NB4 (cell line): ENCODE results near the gene PAX8.

Experiments used
- DNase-seq: peaks from one replicate; pipeline ENCODE4 v3.0.0; 2010; ENCODE audit warnings: low read depth
- H3K4me3 ChIP-seq: one replicate; pipeline ENCODE4 v1.5.1; 2011; ENCODE audit warnings: mild to moderate bottlenecking, low read depth, low read length, moderate library complexity
- CTCF ChIP-seq: IDR thresholded peaks from one replicate; pipeline ENCODE4 v1.5.1; 2012; ENCODE audit warnings: low read depth, low read length
- MAX ChIP-seq: IDR thresholded peaks from 2 replicates; pipeline ENCODE4 v1.6.1; 2011; ENCODE audit warnings: low read depth, low read length
- MYC ChIP-seq: IDR thresholded peaks from 2 replicates; pipeline ENCODE4 v1.6.1; 2011; ENCODE audit warnings: low read depth, low read length
- POLR2A ChIP-seq: IDR thresholded peaks from 2 replicates; pipeline ENCODE4 v1.6.1; 2011; ENCODE audit warnings: mild to moderate bottlenecking; ENCODE audit not compliant: insufficient read length; ENCODE audit errors: extremely low read depth

Gene PAX8

GRCh38 chr2:113185664-113186432 is 92.9 kb downstream of the PAX8 start:
- no peak for DNase-seq
- TF ChIP-seq MAX: no peak
- no peak for TF ChIP-seq CTCF
- TF ChIP-seq POLR2A: no peak
- no peak for TF ChIP-seq MYC
- H3K4me3 ChIP-seq: no peak overlapping the region

- H3K4me3 ChIP-seq: no peak overlapping the region
- DNase-seq: no peak
- TF ChIP-seq POLR2A (no peak), MAX (no peak), CTCF (no peak), MYC (no peak)
Measured at GRCh38 chr2:113184531-113185230, 94.0 kb downstream of the PAX8 start.

- TF ChIP-seq CTCF (no peak), POLR2A (no peak), MYC (no peak), MAX (no peak)
- no peak overlapping the region for H3K4me3 ChIP-seq
- DNase-seq: no peak
Measured at GRCh38 chr2:113183703-113184102, 95.0 kb downstream of the PAX8 start.

- no peak overlapping the region for H3K4me3 ChIP-seq
- TF ChIP-seq MYC (no peak), CTCF (no peak), POLR2A (no peak), MAX (no peak)
- DNase-seq: no peak
Measured at GRCh38 chr2:113183264-113183663, 95.5 kb downstream of the PAX8 start.

GRCh38 chr2:113182471-113183260 is 96.1 kb downstream of the PAX8 start:
- TF ChIP-seq MAX: no peak
- no peak for TF ChIP-seq POLR2A
- no peak for TF ChIP-seq CTCF
- TF ChIP-seq MYC: no peak
- no peak overlapping the region for H3K4me3 ChIP-seq
- DNase-seq: no peak
